Measurements from ENCODE around the gene TCF3.
A peak's percentile ranks its signal among the peaks of the same experiment; 100 is the strongest.
"Not testable (repeated sequence)": the region's sequence is repeated elsewhere in the genome, so short reads cannot be mapped to it uniquely, and the experiment has no call there.

Gene TCF3

GRCh38 chr19:1672769-1673644, 20.6 kb upstream of the TCF3 start:
- no peak for DNase-seq (ENCODE audit: low spot score)

- DNase-seq (ENCODE audit: low spot score), result peak; percentile 82
Observed at GRCh38 chr19:1672038-1672768, 19.8 kb upstream of the TCF3 start.

- DNase-seq (ENCODE audit: low spot score), result peak; percentile 84
Observed at GRCh38 chr19:1671716-1672037, 19.3 kb upstream of the TCF3 start.

GRCh38 chr19:1670747-1671146, 18.3 kb upstream of the TCF3 start:
- DNase-seq (ENCODE audit: low spot score), result not testable (repeated sequence)

- DNase-seq (ENCODE audit: low spot score), result peak; percentile 86
Observed at GRCh38 chr19:1668486-1669270, 16.3 kb upstream of the TCF3 start.

- no peak for DNase-seq (ENCODE audit: low spot score)
Observed at GRCh38 chr19:1668048-1668485, 15.7 kb upstream of the TCF3 start.

GRCh38 chr19:1665565-1666047, 13.2 kb upstream of the TCF3 start:
- peak; percentile 70 for DNase-seq (ENCODE audit: low spot score)

- no peak for DNase-seq (ENCODE audit: low spot score)
Observed at GRCh38 chr19:1663852-1664251, 11.4 kb upstream of the TCF3 start.

- DNase-seq (ENCODE audit: low spot score), result not testable (repeated sequence)
Observed at GRCh38 chr19:1663227-1663626, 10.8 kb upstream of the TCF3 start.

- no peak for DNase-seq (ENCODE audit: low spot score)
Observed at GRCh38 chr19:1661995-1662394, 9.6 kb upstream of the TCF3 start.

- no peak for DNase-seq (ENCODE audit: low spot score)
Observed at GRCh38 chr19:1659084-1659427, 6.6 kb upstream of the TCF3 start.

GRCh38 chr19:1658150-1659083, 6.0 kb upstream of the TCF3 start:
- no peak for DNase-seq (ENCODE audit: low spot score)

GRCh38 chr19:1657746-1658145, 5.3 kb upstream of the TCF3 start:
- DNase-seq (ENCODE audit: low spot score), result no peak

- no peak for DNase-seq (ENCODE audit: low spot score)
Observed at GRCh38 chr19:1656988-1657536, 4.6 kb upstream of the TCF3 start.

GRCh38 chr19:1655987-1656608, 3.7 kb upstream of the TCF3 start:
- DNase-seq (ENCODE audit: low spot score), result no peak

GRCh38 chr19:1655131-1655981, 2.9 kb upstream of the TCF3 start:
- DNase-seq (ENCODE audit: low spot score), result no peak

GRCh38 chr19:1654178-1654792, 1.9 kb upstream of the TCF3 start:
- no peak for DNase-seq (ENCODE audit: low spot score)

GRCh38 chr19:1653300-1653628, 849 bp upstream of the TCF3 start:
- no peak for DNase-seq (ENCODE audit: low spot score)

- peak; percentile 40 for DNase-seq (ENCODE audit: low spot score)
Observed at GRCh38 chr19:1651568-1652291, 685 bp downstream of the TCF3 start.

Data from NAMALWA (cell line).